Upper lobe of left lung (tissue), 6 donors: ENCODE results near the gene SHISAL1. TPM values are rescaled to one million over a fixed set of nuclear protein-coding genes. Genes with fewer than 3 reads are reported as not detected.

Experiments used
- ATAC-seq, 2 donors: fragments of 200-7000 bp; cut with Tn5 transposase; one replicate each; pipeline ENCODE4 v1.9.1; 2022; ENCODE audit warnings: mild to moderate bottlenecking in 2 of 2, moderate library complexity in 2 of 2; ENCODE audit not compliant: low FRiP score in 2 of 2
- DNase-seq, 2 donors: peaks; one replicate each; pipeline ENCODE4 v3.0.0-alpha.2; 2019 to 2020
- H3K27ac ChIP-seq, 4 donors: fragments of 200-600 bp; sonication (generic); one replicate each; pipeline ENCODE4 v1.5.1; 2016 to 2019
- H3K27me3 ChIP-seq, 4 donors: fragments of 200-600 bp; sonication (generic); one replicate each; pipeline ENCODE4 v1.5.1; 2017 to 2019
- H3K36me3 ChIP-seq, 4 donors: fragments of 200-600 bp; sonication (generic); one replicate each; pipeline ENCODE4 v1.5.1; 2016 to 2019
- H3K4me1 ChIP-seq, 4 donors: fragments of 200-600 bp; sonication (generic); one replicate each; pipeline ENCODE4 v1.5.1; 2018 to 2019
- H3K4me3 ChIP-seq, 4 donors: fragments of 200-600 bp; sonication (generic); one replicate each; pipeline ENCODE4 v1.5.1; 2017 to 2019; ENCODE audit warnings: mild to moderate bottlenecking in 2 of 4, moderate library complexity in 1 of 4
- H3K9me3 ChIP-seq, 4 donors: fragments of 200-600 bp; sonication (generic); one replicate each; pipeline ENCODE4 v1.5.1; 2018 to 2019
- EP300 ChIP-seq, 4 donors: sonication (generic); formaldehyde crosslinking; IDR thresholded peaks; one replicate each; pipeline ENCODE4 v1.5.1; 2017; ENCODE audit warnings: antibody characterized with exemption in 4 of 4, control low read depth in 2 of 4
- POLR2A ChIP-seq, 4 donors: fragments of 450-650 bp; IDR thresholded peaks; one replicate each; pipeline ENCODE4 v1.5.1; 2016 to 2017; ENCODE audit warnings: antibody characterized with exemption in 4 of 4, mild to moderate bottlenecking in 2 of 4
- POLR2AphosphoS5 ChIP-seq, 2 donors: sonication (generic); formaldehyde crosslinking; IDR thresholded peaks; one replicate each; pipeline ENCODE4 v1.5.1; 2017; ENCODE audit warnings: antibody characterized with exemption in 2 of 2
- WGBS, 2 donors: methylation state at CpG; one replicate each; pipeline ENCODE4 v1.1.5; 2017 to 2018; 5-methylcytosine and 5-hydroxymethylcytosine counted together
- total RNA-seq, 6 donors: library from RNA; depleted of rRNA in 4 of 6; stranded (reverse); fragments of >200 nt in 4 of 6; gene quantifications; one replicate each; pipeline versions ENCODE4 v1.1.0 to v1.2.1, GENCODE V29; 2016 to 2021
- TF ChIP-seq, protein P1 (sequence below), 6 experiments: fragments of 450-650 bp in 4 of 6; fragments of 200-600 bp in 2 of 6; sonication (generic) in 2 of 6; IDR thresholded peaks; one replicate each; pipeline ENCODE4 v1.5.1; 2016 to 2019; ENCODE audit warnings: antibody characterized with exemption in 6 of 6
- donor health status: DM: no; HTN: no; CAD: no; lungs with moderate emphysema.
- donor health status: DM: no; HTN: yes; CAD: no; lungs with severe emphysema.

SHISAL1 gene
- total RNA-seq, 6 donors from 2014 or later: 0.11 to 1.0 (median 0.20) TPM; not detected in 1

DNA sequence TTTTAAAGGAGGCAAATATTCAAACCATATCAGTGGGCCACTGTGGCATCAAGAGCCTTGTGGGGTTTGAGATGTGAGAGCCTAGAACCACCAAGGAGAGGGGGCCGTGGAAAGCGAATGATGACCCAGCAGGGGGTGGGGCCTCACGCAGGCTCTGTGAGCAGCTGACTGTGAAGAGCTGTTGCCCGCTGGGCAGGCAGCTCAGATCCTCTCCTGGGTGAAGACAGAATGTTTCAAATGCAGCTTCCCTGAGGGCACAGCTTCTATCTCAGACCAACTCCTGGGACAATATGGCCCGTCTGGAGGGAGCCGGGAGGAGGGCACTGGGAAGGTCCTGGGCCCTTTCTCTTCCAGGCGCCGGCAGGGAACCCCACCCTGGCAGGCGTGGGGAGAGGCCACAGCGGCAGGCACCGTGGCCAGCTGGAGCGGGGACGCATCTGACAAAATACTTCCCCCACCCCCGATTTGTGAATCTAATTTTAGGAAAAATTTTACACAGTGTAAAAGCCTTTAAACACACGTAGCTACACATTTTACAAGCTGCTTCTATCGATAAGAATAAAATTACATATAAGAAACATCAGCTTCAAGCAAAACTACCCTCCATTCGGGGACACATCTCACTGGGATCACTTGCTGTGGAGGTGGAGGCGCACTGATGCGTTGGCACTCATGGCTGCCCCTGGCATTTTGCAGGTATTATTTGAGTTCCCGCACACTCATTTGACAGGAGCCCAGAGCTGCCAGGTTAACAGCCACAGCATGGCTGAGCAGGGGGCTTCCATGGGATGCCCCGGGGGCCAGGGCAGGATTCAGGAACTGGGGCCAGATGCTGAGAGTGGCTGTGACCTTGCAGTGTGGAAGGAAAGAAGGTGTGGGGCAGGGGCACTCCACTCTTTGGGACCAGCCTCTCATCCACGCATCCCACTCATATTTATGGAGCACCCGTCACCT, 91.7 kb downstream of the SHISAL1 start:
- peak; percentile 9 to 52 for DNase-seq
- TF ChIP-seq POLR2AphosphoS5 (IDR thresholded peaks at IDR 0.05) (no peak), EP300 (IDR thresholded peaks at IDR 0.05) (no peak), POLR2A (IDR thresholded peaks at IDR 0.05) (no peak)
- TF ChIP-seq, protein P1, sequence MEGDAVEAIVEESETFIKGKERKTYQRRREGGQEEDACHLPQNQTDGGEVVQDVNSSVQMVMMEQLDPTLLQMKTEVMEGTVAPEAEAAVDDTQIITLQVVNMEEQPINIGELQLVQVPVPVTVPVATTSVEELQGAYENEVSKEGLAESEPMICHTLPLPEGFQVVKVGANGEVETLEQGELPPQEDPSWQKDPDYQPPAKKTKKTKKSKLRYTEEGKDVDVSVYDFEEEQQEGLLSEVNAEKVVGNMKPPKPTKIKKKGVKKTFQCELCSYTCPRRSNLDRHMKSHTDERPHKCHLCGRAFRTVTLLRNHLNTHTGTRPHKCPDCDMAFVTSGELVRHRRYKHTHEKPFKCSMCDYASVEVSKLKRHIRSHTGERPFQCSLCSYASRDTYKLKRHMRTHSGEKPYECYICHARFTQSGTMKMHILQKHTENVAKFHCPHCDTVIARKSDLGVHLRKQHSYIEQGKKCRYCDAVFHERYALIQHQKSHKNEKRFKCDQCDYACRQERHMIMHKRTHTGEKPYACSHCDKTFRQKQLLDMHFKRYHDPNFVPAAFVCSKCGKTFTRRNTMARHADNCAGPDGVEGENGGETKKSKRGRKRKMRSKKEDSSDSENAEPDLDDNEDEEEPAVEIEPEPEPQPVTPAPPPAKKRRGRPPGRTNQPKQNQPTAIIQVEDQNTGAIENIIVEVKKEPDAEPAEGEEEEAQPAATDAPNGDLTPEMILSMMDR (IDR thresholded peaks at IDR 0.05): no peak

GRCh38 chr22:44219101-44219870, 93.5 kb downstream of the SHISAL1 start:
- Histone ChIP-seq H3K4me3 (no peak overlapping the region), H3K4me1 (no peaks in the 10 kb centered on the region), H3K36me3 (no peaks in the 10 kb centered on the region), H3K9me3 (peaks cover 0 to 5% (median 0%) of the 10 kb centered on the region in 4 donors), H3K27me3 (no peaks in the 10 kb centered on the region), H3K27ac (no peak overlapping the region)
- ATAC-seq: no peak
- WGBS, 2 donors: 83 to 90% methylated on average over 15 of the region's 21 CpGs
- TF ChIP-seq POLR2A (IDR thresholded peaks at IDR 0.05): no peak
- TF ChIP-seq, protein P1 (IDR thresholded peaks at IDR 0.05): no peak
- peak in 1 of 2 donors; percentile 13 for DNase-seq

More for the DNA sequence above, 91.7 kb downstream of the SHISAL1 start:
- no peaks in the 10 kb centered on the region for H3K36me3 ChIP-seq
- no peak overlapping the region for H3K27ac ChIP-seq
- no peak overlapping the region for H3K4me3 ChIP-seq
- no peaks in the 10 kb centered on the region for H3K4me1 ChIP-seq
- 82 to 85% methylated on average over 23 of the region's 23 CpGs for WGBS, 2 donors
- no peaks in the 10 kb centered on the region for H3K9me3 ChIP-seq
- no peak for ATAC-seq
- no peaks in the 10 kb centered on the region for H3K27me3 ChIP-seq

DNA sequence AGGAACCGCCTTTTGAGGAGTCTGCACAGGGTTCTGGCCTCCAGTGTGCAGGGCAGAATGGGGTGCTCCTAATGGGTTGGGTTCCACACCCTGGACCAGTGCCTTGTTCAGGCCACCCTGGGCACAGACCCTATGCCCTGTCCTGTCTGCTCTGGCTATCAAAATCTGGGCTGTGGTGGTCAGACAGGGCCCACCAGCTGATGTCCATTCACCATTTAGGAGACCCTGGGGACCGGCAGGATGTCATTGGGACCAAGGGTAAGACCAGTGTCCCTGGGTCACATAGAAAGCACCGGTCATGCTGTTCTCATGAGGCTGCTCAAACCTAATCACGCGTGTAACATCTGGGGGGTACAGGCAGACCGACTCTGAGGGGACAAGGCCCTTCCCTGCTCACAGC, 94.7 kb downstream of the SHISAL1 start:
- Histone ChIP-seq H3K36me3 (no peaks in the 10 kb centered on the region), H3K27ac (no peak overlapping the region), H3K4me1 (no peaks in the 10 kb centered on the region), H3K4me3 (no peak overlapping the region), H3K27me3 (no peaks in the 10 kb centered on the region), H3K9me3 (peaks cover 0 to 5% (median 0%) of the 10 kb centered on the region in 4 donors)
- DNase-seq (no peak), ATAC-seq (no peak)
- WGBS, 2 donors: 96 to 100% methylated on average over 1 to 5 of the region's 6 CpGs
- no peak for TF ChIP-seq EP300 (IDR thresholded peaks at IDR 0.05)

DNA sequence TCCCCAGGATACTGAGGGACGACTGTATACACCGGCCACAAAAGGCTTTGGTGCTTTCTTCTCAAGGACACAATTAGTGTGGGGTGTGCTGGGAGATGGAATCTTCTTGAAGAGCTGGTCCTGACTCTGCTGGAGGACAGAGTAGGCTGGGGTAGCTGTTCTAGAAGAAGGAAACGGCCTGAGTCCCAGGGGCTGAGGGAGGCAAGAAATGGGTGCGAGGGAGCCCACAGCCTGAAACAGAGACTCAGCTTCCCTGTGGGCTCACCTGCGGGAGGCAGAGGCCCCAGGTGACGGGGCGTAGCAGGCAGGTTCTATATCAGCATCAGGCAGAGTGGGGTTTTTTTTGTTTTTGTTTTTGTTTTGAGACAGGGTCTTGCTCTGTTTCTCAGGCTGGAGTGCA, 95.4 kb downstream of the SHISAL1 start:
- Histone ChIP-seq H3K27me3 (no peaks in the 10 kb centered on the region), H3K4me3 (no peak overlapping the region), H3K4me1 (peaks cover under 1 to 4% (median 3%) of the 10 kb centered on the region in 4 donors), H3K36me3 (no peaks in the 10 kb centered on the region), H3K9me3 (peaks cover 0 to 5% (median 0%) of the 10 kb centered on the region in 4 donors), H3K27ac (no peak overlapping the region)
- DNase-seq (no peak), ATAC-seq (no peak)
- 83 to 84% methylated on average over 7 of the region's 7 CpGs for WGBS, 2 donors
- no peak for TF ChIP-seq POLR2A (IDR thresholded peaks at IDR 0.05)
- no peak for TF ChIP-seq POLR2AphosphoS5 (IDR thresholded peaks at IDR 0.05)
- no peak for TF ChIP-seq EP300 (IDR thresholded peaks at IDR 0.05)
- TF ChIP-seq, protein P1 (IDR thresholded peaks at IDR 0.05): no peak

DNA sequence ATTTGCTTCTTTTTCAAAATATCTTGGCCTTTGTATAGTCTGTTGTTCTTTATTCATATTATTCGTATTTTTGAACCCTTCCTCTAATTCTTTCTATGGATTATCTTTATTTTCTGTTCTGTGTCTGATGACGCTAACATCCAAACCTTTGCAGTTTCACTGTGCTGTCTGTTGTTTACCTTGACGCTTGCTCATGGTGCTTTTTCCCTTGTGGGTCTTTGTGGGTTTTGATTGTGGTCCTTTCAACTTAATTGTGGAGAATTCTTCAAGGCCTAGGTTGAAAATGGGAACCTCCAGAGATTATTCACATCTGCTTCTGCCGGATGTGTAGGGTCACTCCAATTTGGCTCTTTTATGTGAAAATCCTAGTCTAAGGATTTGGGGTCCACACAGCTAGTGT, 97.5 kb downstream of the SHISAL1 start:
- WGBS, 2 donors: 91 to 94% methylated on average over 4 of the region's 4 CpGs
- DNase-seq: no peak

More for the DNA sequence above, 97.5 kb downstream of the SHISAL1 start:
- no peak overlapping the region for H3K4me3 ChIP-seq
- H3K27me3 ChIP-seq: no peaks in the 10 kb centered on the region
- peaks cover 4 to 12% (median 9%) of the 10 kb centered on the region in 4 donors for H3K4me1 ChIP-seq
- no peak for TF ChIP-seq POLR2AphosphoS5 (IDR thresholded peaks at IDR 0.05)
- TF ChIP-seq EP300 (IDR thresholded peaks at IDR 0.05): no peak
- TF ChIP-seq, protein P1 (IDR thresholded peaks at IDR 0.05): no peak
- TF ChIP-seq POLR2A (IDR thresholded peaks at IDR 0.05): no peak
- no peak for ATAC-seq
- H3K36me3 ChIP-seq: no peaks in the 10 kb centered on the region
- no peak overlapping the region for H3K27ac ChIP-seq
- H3K9me3 ChIP-seq: peaks cover 0 to 5% (median 0%) of the 10 kb centered on the region in 4 donors
